Panc1 (cell line): Measurements from ENCODE around the gene GRIK1. TPM values are rescaled to one million over a fixed set of nuclear protein-coding genes. Genes with fewer than 3 reads are reported as not detected.

Experiments used
- ATAC-seq: fragments of 200-7000 bp; cut with Tn5 transposase; 2 replicates; pipeline ENCODE4 v1.9.1; 2020; ENCODE audit warnings: mild to moderate bottlenecking, moderate library complexity
- BruUV-seq: library from RNA; stranded (reverse); fragments of 400-500 nt; replicated peaks from 2 replicates; lab custom pipeline; 2021; lab: Mats Ljungman, UMichigan
- CTCF ChIA-PET: fragments of 300-600 bp; sonication (Branson Sonifier 250); formaldehyde crosslinking; loops from one replicate; lab custom pipeline; 2022; ENCODE audit warnings: antibody characterized with exemption; lab: Charles Lee
- POLR2A ChIA-PET: fragments of 300-600 bp; sonication (Branson Sonifier 250); formaldehyde crosslinking; loops from one replicate; lab custom pipeline; 2022; ENCODE audit warnings: antibody characterized with exemption; lab: Charles Lee
- DNase-seq: peaks from one replicate; pipeline ENCODE4 v3.0.0-alpha.2; 2010; ENCODE audit warnings: low read depth, low spot score
- H3K27ac ChIP-seq: 2 replicates; pipeline ENCODE4 v1.5.1; 2011; ENCODE audit warnings: mild to moderate bottlenecking, low read length, inconsistent platforms
- H3K27me3 ChIP-seq: fragments of 200-500 bp; sonication (Bioruptor generic); 2 replicates; pipeline ENCODE4 v1.6.0; 2014; ENCODE audit warnings: low read length, inconsistent platforms; ENCODE audit not compliant: control insufficient read depth, insufficient read depth
- H3K36me3 ChIP-seq: fragments of 200-500 bp; sonication (Bioruptor generic); 2 replicates; pipeline ENCODE4 v1.5.1; 2014; ENCODE audit warnings: inconsistent platforms, mild to moderate bottlenecking, low read length, moderate library complexity; ENCODE audit not compliant: control insufficient read depth, insufficient read depth
- H3K4me1 ChIP-seq: 2 replicates; pipeline ENCODE4 v1.5.1; 2011; ENCODE audit warnings: inconsistent platforms, mild to moderate bottlenecking, low read length, moderate library complexity; ENCODE audit not compliant: control insufficient read depth, insufficient read depth
- H3K4me3 ChIP-seq, 2 experiments: 2 replicates each; pipeline ENCODE4 v1.5.1; 2011 to 2012; ENCODE audit warnings: low read depth in 2 of 2, low read length in 2 of 2, mild to moderate bottlenecking in 2 of 2, inconsistent platforms in 1 of 2, moderate library complexity in 1 of 2
- H3K9me3 ChIP-seq: fragments of 200-500 bp; sonication (Bioruptor generic); 2 replicates; pipeline ENCODE4 v1.5.1; 2014; ENCODE audit warnings: low read depth, mild to moderate bottlenecking, inconsistent platforms, low read length, moderate library complexity; ENCODE audit not compliant: control insufficient read depth, insufficient read depth
- CTCF ChIP-seq: fragments of 450-650 bp; IDR thresholded peaks from 2 replicates; pipeline ENCODE4 v1.5.1; 2017; ENCODE audit warnings: mild to moderate bottlenecking
- POLR2AphosphoS5 ChIP-seq: IDR thresholded peaks from 2 replicates; pipeline ENCODE4 v1.6.1; 2012; ENCODE audit warnings: mild to moderate bottlenecking, low read depth, low read length, moderate library complexity
- REST ChIP-seq, 2 experiments: IDR thresholded peaks; 2 replicates each; pipeline ENCODE4 v1.6.1; 2011 to 2012; ENCODE audit warnings: low read depth in 2 of 2, control low read depth in 1 of 2, low read length in 1 of 2, mild to moderate bottlenecking in 1 of 2, moderate library complexity in 1 of 2; ENCODE audit not compliant: insufficient read depth in 1 of 2
- SIN3A ChIP-seq: IDR thresholded peaks from 2 replicates; pipeline ENCODE4 v1.6.1; 2012; ENCODE audit warnings: low read depth, mild to moderate bottlenecking, low read length, moderate library complexity, borderline replicate concordance; ENCODE audit not compliant: insufficient read depth
- TCF7L2 ChIP-seq: IDR thresholded peaks from 2 replicates; pipeline ENCODE4 v1.6.1; 2011; ENCODE audit warnings: mild to moderate bottlenecking, low read depth, low read length, inconsistent platforms
- in situ Hi-C: cut with HindIII; loops from 2 replicates; pipeline ENCODE4 v1.10.0; 2016; ENCODE audit warnings: low sequenced_read_pairs, low pct_unique_long_range_greater_than_20kb
- intact Hi-C: fragments of 100-400 bp; cut with micrococcal nuclease; formaldehyde crosslinking; loops from one replicate; pipeline ENCODE4 v1.10.0; 2022; ENCODE audit not compliant: unreplicated experiment
- total RNA-seq: library from RNA; stranded (reverse); gene quantifications from one replicate; pipeline ENCODE4 v1.2.1, GENCODE V29; 2021; ENCODE audit not compliant: unreplicated experiment

GRIK1 gene
- total RNA-seq, 1 experiment from 2014 or later = not detected

GRCh38 chr21:29708401-29708800 lies 231.4 kb downstream of the GRIK1 start:
- H3K36me3 ChIP-seq = no peaks in the 10 kb centered on the region
- TF ChIP-seq POLR2AphosphoS5 (no peak), CTCF (no peak), SIN3A (no peak), REST (IDR thresholded peaks at IDR 0.05; ENCODE audit: insufficient read depth in 1 of 2, low read depth in 2 of 2, low read length in 1 of 2) (no peak), TCF7L2 (no peak)
- H3K27ac ChIP-seq = no peak overlapping the region
- no peak for DNase-seq
- ATAC-seq = no peak
- ChIA-PET CTCF (no interaction called here), POLR2A (no interaction called here)
- intact Hi-C loops = no loop called here
- H3K9me3 ChIP-seq = no peaks in the 10 kb centered on the region
- no peak overlapping the region for H3K4me3 ChIP-seq
- no peaks in the 10 kb centered on the region for H3K27me3 ChIP-seq
- no TSS peak for BruUV-seq
- no peaks in the 10 kb centered on the region for H3K4me1 ChIP-seq
- in situ Hi-C loops = no loop called here

- TF ChIP-seq SIN3A (no peak), CTCF (no peak), REST (IDR thresholded peaks at IDR 0.05; ENCODE audit: insufficient read depth in 1 of 2, low read depth in 2 of 2, low read length in 1 of 2) (no peak)
- BruUV-seq = no TSS peak
Observed at GRCh38 chr21:29704719-29705118, 235.1 kb downstream of the GRIK1 start.

More at GRCh38 chr21:29704719-29705118, 235.1 kb downstream of the GRIK1 start:
- Histone ChIP-seq H3K9me3 (no peaks in the 10 kb centered on the region), H3K36me3 (no peaks in the 10 kb centered on the region), H3K27me3 (no peaks in the 10 kb centered on the region), H3K4me1 (no peaks in the 10 kb centered on the region), H3K27ac (no peak overlapping the region), H3K4me3 (no peak overlapping the region)
- POLR2A ChIA-PET = no interaction called here
- in situ Hi-C loops (no loop called here), intact Hi-C loops (no loop called here)
- no peak for ATAC-seq
- CTCF ChIA-PET = no interaction called here
- DNase-seq = no peak
